Suppressor macrophage treated with lipopolysaccharide for 1 hour (primary cell): Measurements from ENCODE around the gene PPP4R3B.
"Not testable (repeated sequence)": the region's sequence is repeated elsewhere in the genome, so short reads cannot be mapped to it uniquely, and the experiment has no call there.

ENCODE experiments used
- DNase-seq, 3 donors: peaks; one replicate each; pipeline ENCODE4 v3.0.0-alpha.2; 2020 to 2022

The PPP4R3B gene

GRCh38 chr2:55617175-55618024, at the start of gene PPP4R3B:
TSS of gene PPP4R3B (minus strand) at chr2:55617622. CDS start at chr2:55617285, 337 bp downstream.
- peak; percentile 99 to 100 (median 99) for DNase-seq

DNA sequence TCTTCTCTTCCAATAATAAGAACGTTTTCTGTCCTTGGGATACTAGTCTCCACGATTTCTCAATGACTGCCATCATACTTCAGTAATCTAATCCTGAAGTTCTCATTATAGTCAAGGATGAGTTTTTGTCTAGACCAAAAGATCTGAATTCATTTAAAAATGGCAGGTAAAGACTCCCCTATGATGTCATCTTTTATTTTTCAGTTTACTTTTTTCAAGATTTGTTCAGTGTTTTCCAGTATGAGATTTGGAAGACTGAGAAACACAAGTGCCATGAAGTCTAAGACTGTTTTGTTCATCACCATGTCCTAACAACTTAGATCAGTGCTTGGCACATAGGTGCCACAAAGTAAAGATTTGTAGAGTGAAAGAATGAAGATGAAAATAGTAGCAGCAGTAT, 35.8 kb upstream of the PPP4R3B start:
- no peak for DNase-seq

- no peak for DNase-seq
Observed at GRCh38 chr2:55649211-55649610, 31.8 kb upstream of the PPP4R3B start.

GRCh38 chr2:55636831-55637230, 19.4 kb upstream of the PPP4R3B start:
- no peak for DNase-seq

GRCh38 chr2:55628931-55629330, 11.5 kb upstream of the PPP4R3B start:
- DNase-seq = no peak

DNA sequence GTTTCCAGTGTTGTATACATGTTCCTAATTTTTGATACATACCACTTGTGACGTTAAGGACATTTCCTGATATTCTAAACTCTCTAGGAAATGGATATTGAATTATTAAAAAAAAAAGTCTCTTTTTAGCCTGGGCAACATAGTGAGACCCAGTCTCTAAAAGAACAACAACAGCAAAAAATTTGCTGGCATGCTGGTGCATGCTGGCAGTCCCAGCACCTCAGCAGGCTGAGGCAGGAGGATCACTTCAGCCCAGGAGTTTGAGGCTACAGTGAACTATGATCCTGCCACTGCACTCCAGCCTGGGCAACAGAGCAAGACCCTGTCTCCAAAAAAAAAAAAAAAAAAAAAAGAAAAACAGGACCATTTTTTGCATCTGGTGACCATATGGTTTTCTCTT, 10.5 kb upstream of the PPP4R3B start:
- no peak for DNase-seq

GRCh38 chr2:55621802-55622201, 4.4 kb upstream of the PPP4R3B start:
- no peak for DNase-seq

DNA sequence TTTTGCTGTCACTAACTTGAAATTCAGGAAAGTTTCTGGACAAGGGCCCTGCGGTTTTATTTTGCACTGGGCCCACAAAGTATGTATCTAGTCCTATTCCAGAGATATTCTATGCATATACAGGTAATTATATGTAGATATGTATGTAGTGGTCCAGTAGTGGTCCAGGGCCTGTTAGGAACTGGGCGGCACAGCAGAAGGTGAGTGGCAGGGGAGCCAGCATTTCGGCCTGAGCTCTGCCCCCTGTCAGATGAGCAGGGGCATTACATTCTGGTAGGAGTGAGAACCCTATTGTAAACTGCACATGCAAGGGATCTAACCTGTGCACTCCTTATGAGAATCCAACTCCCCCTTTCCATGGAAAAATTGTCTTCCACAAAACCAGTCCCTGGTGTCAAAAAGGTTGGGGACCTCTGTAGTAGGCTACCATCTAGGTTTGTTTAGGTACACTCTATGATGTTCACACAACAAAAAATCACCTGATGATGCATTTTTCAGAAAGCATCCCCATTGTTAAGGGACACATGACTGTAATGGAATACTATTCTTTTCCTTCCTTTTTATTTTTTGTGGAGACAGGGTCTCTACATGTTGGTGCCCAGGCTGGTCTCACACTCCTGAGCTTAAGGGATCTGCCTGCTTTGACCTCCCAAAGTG, 2.8 kb upstream of the PPP4R3B start:
- DNase-seq = peak in 2 of 3 donors; percentile 10 to 30

GRCh38 chr2:55618275-55619055, 1.0 kb upstream of the PPP4R3B start:
- peak; percentile 69 to 74 (median 74) for DNase-seq

DNA sequence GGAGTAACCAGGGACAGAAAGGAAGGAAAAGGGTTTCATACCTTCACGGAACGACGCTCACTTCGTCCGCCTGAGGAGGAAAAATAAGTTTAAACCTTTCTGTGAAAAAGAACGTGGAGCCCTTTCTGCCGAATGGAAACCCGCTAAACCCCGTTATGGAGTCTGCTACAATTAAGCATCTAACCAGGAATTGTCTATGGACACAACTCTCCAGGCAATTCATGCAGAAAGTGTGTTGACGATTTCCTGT, 528 bp upstream of the PPP4R3B start:
- DNase-seq = no peak

- DNase-seq = peak; percentile 20 to 36 (median 21)
Observed at GRCh38 chr2:55616551-55617174, 759 bp downstream of the PPP4R3B start.

- no peak for DNase-seq
Observed at GRCh38 chr2:55611997-55612396, 5.4 kb downstream of the PPP4R3B start.

- DNase-seq = no peak
Observed at GRCh38 chr2:55610954-55611743, 6.3 kb downstream of the PPP4R3B start.

DNA sequence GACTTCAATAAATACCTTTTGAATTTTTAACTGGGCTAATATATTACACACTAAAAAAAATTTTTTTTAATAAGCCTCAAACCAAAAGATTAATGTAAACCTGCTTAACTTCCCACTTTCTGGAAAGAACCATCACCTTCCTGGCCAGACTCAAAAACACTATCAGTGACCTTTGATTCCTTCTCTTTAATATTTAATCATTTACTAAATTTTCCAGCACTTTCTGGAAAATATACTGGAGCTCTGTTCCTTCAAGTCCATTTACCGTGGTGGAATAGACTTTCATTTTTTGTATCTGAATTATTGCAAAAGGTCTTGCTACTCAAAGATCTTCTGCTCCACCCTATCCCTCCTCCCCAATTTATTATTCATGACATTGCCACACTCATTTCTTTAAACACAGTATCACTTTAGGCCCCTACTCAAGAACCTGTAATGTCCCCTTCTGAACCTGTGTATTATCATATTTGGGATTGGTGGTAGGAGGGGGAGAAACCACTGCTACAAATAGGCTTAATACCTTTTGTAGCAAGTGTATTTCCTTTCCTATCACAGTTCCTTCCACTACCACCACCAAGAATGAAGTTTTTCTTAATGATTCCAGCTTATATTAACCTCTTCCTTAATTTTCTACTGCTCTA, 7.4 kb downstream of the PPP4R3B start:
- DNase-seq = no peak

DNA sequence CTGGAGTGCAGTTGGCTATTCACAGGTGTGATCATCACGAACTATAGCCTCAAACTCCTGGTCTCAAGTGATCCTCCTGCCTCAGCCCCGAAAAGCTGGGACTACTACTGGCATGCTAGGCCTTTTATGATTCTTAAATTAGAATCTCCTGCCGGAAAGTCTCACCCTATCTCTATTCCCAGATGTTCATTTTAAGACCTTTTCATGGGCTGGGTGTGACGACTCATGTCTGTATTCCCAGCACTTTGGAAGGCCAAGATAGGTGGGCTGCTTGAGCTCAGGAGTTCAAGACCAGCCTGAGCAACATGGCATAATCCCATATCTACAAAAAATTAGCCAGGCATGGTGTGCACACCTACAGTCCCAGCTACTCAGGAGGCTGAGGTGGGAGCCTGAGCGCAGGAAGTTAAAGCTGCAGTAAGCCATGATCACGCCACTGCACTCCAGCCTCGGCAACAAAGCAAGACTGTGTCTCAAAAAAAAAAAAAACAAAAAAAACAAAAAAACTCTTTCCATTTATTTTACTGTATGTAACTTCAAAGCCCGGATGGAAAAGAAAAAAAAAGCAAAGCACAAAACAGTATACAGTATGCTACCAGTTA, 8.1 kb downstream of the PPP4R3B start:
- no peak for DNase-seq

GRCh38 chr2:55607717-55608116, 9.7 kb downstream of the PPP4R3B start:
- no peak for DNase-seq

DNA sequence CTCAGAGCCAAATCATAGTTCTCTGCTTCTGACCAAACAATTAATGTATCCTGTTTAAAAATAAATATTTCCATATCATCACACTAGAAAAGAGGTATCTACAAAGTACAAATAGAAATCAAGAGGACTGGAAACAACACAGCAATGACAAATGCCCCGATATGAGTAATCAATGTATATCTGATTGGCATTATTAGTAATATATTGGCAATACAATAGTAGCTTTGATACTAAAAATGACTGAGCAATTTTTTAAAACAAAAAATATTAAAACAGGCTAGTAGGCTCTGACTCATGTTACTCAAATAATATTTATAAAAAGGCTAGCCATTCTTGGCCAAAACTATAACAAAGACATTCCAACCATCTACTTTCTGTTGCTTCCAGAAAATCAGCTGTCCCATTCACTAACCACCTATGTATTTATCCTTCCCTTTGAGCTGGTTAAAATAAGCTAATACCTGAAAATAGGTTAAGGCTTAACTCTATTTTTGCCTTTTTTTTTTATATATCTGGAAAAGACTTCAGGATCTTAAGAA, 13.3 kb downstream of the PPP4R3B start:
- no peak for DNase-seq

DNA sequence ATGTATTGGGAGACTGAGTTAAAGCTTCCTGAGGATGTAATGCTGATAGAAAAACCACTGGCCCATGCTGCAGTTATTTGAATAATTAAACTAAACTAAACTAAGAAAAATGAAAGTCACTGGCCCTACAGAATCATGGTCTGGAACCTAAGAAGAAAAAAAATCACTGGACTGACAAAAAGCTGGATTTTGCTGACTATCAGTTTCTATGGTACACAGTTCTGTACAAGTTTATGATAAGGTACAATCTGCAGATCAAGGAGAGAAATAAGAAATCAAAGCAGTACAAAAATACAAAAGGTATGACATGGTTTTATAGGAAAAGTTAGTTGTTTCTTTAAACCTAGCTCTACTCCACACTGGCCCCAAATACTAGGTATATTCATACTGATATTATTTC, 15.6 kb downstream of the PPP4R3B start:
- DNase-seq = no peak

DNA sequence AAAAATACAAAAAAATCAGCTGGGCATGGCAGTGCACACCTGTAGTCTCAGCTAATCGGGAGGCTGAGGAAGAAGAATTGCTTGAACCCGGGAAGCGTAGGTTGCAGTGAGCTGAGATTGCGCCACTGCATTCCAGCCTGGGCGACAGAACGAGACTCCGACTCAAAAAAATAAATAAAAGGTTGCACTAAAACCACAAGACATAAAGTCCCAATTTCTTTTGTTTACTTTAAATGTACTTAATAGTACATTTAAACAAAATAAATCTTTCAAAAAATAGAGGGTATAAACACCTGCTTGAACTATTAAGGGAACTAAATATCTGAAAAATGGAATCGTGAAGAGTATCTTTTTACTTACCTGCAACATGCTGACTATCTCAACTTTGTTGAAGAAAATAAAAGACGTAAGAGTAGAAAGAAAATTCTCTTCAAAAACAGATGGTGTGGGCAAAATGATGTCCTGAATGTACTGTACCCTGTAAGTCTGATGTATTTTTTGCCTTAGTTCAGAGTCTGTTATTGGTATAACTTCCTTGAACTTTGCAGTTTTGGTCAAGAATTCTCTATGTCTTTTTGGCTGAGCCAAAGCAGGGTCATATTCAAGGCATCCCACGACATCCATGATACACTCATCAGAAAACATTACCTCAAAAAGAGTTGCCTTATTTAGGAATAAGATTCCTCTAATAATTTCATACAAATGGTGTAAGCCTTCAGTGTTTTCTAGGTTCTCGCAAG, 19.2 kb downstream of the PPP4R3B start:
- DNase-seq = no peak

DNA sequence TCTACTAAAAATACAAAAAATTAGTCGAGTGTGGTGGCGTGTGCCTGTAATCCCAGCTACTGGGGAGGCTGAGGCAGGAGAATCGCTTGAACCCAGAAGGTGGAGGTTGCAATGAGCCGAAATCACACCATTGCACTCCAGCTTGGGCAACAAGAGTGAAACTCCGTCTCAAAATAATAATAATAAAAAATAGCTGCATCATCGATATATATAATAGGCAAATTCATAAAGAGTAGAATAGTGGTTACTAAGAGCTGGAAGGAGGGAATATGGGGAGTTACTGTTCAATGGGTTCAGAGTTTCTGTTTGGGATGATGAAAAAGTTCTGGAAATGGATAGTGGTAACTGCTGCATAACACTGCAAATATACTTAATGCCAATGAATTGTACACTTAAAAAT, 20.6 kb downstream of the PPP4R3B start:
- not testable (repeated sequence) for DNase-seq
